ENCODE data around the gene NDUFS6.

Gene NDUFS6

GRCh38 chr5:1856596-1857255 is 55.5 kb downstream of the NDUFS6 start:
- no peak for DNase-seq

GRCh38 chr5:1857256-1857600 is 56.0 kb downstream of the NDUFS6 start:
- no peak for DNase-seq

GRCh38 chr5:1858436-1858835 is 57.2 kb downstream of the NDUFS6 start:
- DNase-seq, result no peak

- no peak for DNase-seq
These were observed 57.9 kb downstream of the NDUFS6 start for GRCh38 chr5:1859099-1859498.

GRCh38 chr5:1860021-1860610 is 58.9 kb downstream of the NDUFS6 start:
- DNase-seq, result no peak

- DNase-seq, result no peak
These were observed 59.7 kb downstream of the NDUFS6 start for GRCh38 chr5:1860949-1861348.

- no peak for DNase-seq
These were observed 63.8 kb downstream of the NDUFS6 start for GRCh38 chr5:1864896-1865440.

- no peak for DNase-seq
These were observed 64.3 kb downstream of the NDUFS6 start for GRCh38 chr5:1865486-1865885.

All from CD4-positive, alpha-beta T cell treated with Interleukin-6 for 4 hours (primary cell).